ENCODE results near the gene KIF26B.

Gene KIF26B

DNA sequence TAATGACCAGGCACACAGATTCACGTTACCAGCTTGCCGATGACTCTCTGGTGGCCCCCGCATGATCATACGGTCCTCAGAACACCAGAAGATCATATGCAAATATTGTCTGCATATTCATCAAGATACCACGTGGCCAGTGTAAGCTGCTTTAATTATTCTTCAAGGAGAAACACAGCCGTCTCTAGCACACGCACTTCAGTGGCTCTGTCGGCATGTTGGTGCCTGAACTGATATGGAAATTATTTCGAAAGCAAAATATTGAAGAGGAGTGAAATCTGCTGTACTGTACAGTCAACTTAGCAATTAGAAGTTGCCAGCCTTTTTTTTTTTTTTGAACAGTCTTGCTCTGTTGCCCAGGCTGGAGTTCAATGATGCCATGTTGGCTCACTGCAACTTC lies 5.9 kb upstream of the KIF26B start:
- no peaks in the 10 kb centered on the region for H3K36me3 ChIP-seq
- no peaks in the 10 kb centered on the region for H3K9me3 ChIP-seq (ENCODE audit: severe bottlenecking)
- no peak overlapping the region for H3K4me3 ChIP-seq (ENCODE audit: low read depth, low read length)
- TF ChIP-seq, protein P1, sequence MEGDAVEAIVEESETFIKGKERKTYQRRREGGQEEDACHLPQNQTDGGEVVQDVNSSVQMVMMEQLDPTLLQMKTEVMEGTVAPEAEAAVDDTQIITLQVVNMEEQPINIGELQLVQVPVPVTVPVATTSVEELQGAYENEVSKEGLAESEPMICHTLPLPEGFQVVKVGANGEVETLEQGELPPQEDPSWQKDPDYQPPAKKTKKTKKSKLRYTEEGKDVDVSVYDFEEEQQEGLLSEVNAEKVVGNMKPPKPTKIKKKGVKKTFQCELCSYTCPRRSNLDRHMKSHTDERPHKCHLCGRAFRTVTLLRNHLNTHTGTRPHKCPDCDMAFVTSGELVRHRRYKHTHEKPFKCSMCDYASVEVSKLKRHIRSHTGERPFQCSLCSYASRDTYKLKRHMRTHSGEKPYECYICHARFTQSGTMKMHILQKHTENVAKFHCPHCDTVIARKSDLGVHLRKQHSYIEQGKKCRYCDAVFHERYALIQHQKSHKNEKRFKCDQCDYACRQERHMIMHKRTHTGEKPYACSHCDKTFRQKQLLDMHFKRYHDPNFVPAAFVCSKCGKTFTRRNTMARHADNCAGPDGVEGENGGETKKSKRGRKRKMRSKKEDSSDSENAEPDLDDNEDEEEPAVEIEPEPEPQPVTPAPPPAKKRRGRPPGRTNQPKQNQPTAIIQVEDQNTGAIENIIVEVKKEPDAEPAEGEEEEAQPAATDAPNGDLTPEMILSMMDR (IDR thresholded peaks at IDR 0.05; ENCODE audit: low read depth, low read length), result no peak
- peaks cover 28% of the 10 kb centered on the region for H3K27me3 ChIP-seq (ENCODE audit: insufficient read depth, low read depth, severe bottlenecking)
- DNase-seq, result no peak
- no peak overlapping the region for H3K27ac ChIP-seq

DNA sequence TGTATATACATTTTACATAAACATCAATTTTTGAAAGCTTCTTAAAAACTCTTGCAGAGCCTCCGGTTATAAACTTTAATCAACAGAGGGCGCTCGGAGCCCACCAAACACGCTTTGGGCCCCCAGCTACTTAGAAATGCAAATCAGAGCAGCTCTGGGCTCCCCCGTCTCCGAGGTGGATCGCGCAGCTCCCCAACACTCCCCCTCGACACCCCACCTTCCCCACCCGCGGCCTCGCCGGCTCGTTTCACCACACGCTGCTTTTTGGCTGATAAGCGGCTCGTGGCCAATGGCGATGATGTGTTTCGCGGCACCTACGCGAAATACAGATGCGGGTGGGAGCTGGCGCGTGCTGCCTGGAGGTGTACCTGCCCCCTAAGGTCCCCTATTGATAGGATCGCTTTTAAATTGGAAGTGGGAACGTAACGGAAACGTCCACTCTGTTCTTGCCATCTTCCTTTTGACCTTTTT lies 1.7 kb upstream of the KIF26B start:
- Histone ChIP-seq H3K27me3 (ENCODE audit: insufficient read depth, low read depth, severe bottlenecking) (peaks cover 56% of the 10 kb centered on the region), H3K9me3 (ENCODE audit: severe bottlenecking) (no peaks in the 10 kb centered on the region)
- DNase-seq, result peak; percentile 74

DNA sequence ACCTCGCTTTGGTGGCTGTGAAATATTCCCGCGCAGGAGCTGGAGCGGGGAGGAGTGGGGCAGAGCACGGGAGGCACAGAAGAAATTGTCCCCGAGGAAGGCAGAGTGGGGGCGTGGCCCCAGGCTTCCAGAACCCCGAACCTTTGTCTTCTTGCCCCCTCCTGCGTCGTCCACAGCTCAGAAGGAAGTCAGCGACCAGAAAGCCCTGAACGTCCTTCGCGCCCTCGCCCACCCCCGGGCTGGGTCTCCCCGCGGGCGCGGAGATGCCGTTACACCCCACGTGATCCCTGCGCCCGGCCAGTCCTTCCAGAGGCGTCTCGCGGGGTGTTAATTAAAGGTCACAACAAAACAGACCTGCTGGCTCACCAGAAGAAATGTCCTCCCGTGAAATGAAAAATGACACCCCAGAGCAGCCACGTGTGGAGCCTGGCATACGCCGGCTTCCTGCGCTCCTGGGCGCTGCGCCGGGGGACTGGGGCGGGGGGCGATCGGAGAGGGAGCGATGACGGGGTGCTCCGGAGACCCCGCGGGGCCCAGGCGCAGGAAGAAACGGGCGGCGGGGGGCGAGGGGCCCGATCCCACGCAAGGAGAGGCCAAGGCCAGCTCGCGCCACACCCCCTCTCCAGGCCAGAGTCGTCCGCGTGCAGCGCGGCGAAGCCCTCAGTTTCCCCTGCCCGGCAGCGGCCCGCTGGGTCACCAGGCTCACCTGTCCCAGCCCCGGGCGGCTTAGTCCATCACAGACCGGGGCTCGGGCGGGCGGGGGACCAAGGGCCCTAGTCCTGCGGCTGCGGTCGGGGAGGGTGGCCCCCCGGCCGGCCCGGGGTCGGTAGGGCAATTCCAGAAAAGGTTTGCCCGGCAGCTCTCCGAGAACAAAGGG lies 995 bp upstream of the KIF26B start:
- peak overlapping the region; percentile 54 for H3K4me3 ChIP-seq (ENCODE audit: low read depth, low read length)
- peaks cover 56% of the 10 kb centered on the region for H3K27me3 ChIP-seq (ENCODE audit: insufficient read depth, low read depth, severe bottlenecking)
- TF ChIP-seq, protein P1 (IDR thresholded peaks at IDR 0.05; ENCODE audit: low read depth, low read length), result no peak
- DNase-seq, result no peak
- H3K9me3 ChIP-seq (ENCODE audit: severe bottlenecking), result no peaks in the 10 kb centered on the region
- H3K36me3 ChIP-seq, result no peaks in the 10 kb centered on the region
- H3K27ac ChIP-seq, result no peak overlapping the region

More for the DNA sequence above, 1.7 kb upstream of the KIF26B start:
- Histone ChIP-seq H3K36me3 (no peaks in the 10 kb centered on the region), H3K4me3 (ENCODE audit: low read depth, low read length) (peak overlapping the region; percentile 54), H3K27ac (no peak overlapping the region)
- TF ChIP-seq, protein P1 (IDR thresholded peaks at IDR 0.05; ENCODE audit: low read depth, low read length), result peak; percentile 53

DNA sequence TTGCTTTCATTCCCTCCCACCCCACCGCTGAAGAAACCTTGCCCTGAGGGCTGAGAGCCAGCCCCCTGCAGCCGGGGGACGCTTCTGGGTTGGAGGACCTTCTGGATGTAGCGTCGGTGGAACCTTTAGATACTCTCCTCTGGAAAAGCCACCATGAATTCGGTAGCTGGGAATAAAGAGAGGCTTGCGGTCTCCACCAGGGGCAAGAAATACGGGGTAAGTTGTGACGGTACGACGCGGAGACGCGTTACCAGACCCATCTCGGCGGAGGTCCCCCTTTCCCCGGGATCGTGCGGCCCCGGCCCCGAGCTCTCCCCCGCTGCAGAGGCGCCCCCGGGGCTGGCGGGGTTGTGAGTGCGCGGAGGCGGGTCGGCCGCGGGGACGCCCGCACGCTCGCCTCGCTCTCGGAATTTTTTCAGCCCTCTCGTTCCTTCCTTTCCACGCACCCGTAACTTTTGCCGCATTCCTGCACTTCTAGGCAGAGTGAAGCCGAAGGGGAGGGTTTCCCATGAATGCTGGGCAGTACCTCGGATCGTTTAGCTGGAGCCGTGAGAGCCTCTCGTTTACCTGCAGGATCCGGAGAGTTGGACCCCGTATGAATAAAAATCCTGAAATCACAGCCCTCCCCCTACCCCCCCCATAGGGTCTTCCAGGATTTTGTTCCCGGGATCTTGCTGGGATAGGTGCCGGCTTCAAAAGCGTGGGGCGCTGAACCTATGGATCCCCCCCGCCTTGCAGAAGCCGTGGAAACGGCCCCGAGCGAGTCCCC lies 671 bp downstream of the KIF26B start:
- TF ChIP-seq, protein P1 (IDR thresholded peaks at IDR 0.05; ENCODE audit: low read depth, low read length), result 0 out of 2 replicates have a peak, but pooled peaks have one; percentile 1
- Histone ChIP-seq H3K4me3 (ENCODE audit: low read depth, low read length) (peak overlapping the region; percentile 54), H3K27ac (no peak overlapping the region), H3K36me3 (no peaks in the 10 kb centered on the region), H3K9me3 (ENCODE audit: severe bottlenecking) (peaks cover 2% of the 10 kb centered on the region), H3K27me3 (ENCODE audit: insufficient read depth, low read depth, severe bottlenecking) (peaks cover 53% of the 10 kb centered on the region)
- DNase-seq, result peak; percentile 23

DNA sequence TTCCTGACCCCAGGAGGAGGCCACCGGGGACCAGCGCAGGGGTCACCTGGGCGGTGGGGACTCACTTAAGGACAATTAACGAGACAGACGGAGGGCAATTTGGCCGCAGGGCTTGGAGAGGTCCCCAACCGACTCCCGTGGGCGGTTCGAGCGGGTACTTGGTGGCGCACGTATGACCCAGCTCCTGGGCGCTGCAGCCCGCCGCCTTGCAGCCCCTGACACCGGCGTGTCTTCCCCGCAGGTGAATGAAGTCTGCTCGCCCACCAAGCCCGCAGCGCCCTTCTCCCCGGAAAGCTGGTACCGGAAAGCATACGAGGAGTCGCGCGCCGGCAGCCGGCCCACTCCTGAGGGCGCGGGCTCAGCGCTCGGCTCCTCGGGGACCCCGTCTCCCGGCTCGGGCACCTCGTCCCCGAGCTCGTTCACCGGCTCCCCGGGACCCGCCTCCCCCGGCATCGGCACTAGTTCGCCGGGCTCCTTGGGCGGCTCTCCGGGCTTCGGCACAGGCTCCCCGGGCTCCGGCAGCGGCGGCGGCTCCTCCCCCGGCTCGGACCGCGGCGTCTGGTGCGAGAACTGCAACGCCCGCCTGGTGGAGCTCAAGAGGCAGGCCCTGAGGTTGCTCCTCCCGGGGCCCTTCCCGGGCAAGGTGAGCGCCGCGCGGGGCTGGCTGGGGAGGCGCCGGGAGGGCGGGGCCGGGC lies 1.4 kb downstream of the KIF26B start:
- H3K27ac ChIP-seq, result no peak overlapping the region
- DNase-seq, result peak; percentile 94
- peaks cover 45% of the 10 kb centered on the region for H3K27me3 ChIP-seq (ENCODE audit: insufficient read depth, low read depth, severe bottlenecking)
- H3K9me3 ChIP-seq (ENCODE audit: severe bottlenecking), result peaks cover 2% of the 10 kb centered on the region
- TF ChIP-seq, protein P1 (IDR thresholded peaks at IDR 0.05; ENCODE audit: low read depth, low read length), result peak; percentile 90
- H3K36me3 ChIP-seq, result no peaks in the 10 kb centered on the region
- peak overlapping the region; percentile 54 for H3K4me3 ChIP-seq (ENCODE audit: low read depth, low read length)

Measured in WERI-Rb-1 (cell line).